ENCODE measurements around the gene NPBWR2. TPM values are rescaled to one million over a fixed set of nuclear protein-coding genes. Genes with fewer than 3 reads are reported as not detected.

The NPBWR2 gene
- total RNA-seq, 4 donors from 2014 or later = not detected

DNA sequence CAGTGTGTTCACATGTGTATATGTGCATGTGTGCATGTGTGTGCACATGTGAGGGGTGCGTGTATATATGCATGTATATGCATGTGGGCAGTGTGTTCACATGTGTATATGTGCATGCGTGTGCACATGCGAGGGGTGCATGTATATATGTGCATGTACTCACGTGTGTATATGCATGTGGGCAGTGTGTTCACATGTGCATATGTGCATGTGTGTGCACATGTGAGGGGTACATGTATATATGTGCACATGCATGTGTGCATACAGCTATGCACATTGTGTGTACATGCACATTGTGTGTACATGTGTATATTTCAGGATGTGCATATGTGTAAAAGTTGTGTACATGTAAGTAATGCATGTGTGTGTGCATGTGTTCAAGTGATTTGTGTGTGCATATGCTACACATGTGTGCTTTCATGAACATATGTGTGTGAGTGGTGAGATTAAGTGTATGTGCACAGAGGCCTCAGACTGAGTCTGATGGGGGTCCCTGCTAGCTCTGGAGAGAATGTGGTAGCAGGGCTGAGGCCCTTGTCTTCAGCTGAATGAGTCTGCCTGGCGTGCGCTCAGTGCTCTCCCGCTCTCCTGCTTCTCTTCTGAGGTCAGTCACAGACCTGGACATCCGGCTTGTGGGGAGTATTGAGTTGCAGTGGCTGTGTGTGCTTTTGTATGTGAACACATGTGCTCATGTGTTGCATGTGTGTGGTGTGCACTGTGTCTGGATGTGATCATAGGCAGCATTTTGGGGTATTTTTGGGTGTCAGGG, 37.0 kb upstream of the NPBWR2 start:
- peak in 1 of 2 donors; percentile 53 for DNase-seq (ENCODE audit: low spot score in 2 of 2)
- WGBS, 2 donors = 82 to 97% methylated on average over 8 of the region's 8 CpGs
- TF ChIP-seq, protein P1, sequence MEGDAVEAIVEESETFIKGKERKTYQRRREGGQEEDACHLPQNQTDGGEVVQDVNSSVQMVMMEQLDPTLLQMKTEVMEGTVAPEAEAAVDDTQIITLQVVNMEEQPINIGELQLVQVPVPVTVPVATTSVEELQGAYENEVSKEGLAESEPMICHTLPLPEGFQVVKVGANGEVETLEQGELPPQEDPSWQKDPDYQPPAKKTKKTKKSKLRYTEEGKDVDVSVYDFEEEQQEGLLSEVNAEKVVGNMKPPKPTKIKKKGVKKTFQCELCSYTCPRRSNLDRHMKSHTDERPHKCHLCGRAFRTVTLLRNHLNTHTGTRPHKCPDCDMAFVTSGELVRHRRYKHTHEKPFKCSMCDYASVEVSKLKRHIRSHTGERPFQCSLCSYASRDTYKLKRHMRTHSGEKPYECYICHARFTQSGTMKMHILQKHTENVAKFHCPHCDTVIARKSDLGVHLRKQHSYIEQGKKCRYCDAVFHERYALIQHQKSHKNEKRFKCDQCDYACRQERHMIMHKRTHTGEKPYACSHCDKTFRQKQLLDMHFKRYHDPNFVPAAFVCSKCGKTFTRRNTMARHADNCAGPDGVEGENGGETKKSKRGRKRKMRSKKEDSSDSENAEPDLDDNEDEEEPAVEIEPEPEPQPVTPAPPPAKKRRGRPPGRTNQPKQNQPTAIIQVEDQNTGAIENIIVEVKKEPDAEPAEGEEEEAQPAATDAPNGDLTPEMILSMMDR (IDR thresholded peaks at IDR 0.05) = no peak
- TF ChIP-seq POLR2A (IDR thresholded peaks at IDR 0.05) = no peak
- H3K4me3 ChIP-seq (ENCODE audit: low read depth, poor library complexity, severe bottlenecking) = no peak overlapping the region
- intact Hi-C loops (cut with DNase I; ENCODE audit: low total_unique reads) = no loop called here

DNA sequence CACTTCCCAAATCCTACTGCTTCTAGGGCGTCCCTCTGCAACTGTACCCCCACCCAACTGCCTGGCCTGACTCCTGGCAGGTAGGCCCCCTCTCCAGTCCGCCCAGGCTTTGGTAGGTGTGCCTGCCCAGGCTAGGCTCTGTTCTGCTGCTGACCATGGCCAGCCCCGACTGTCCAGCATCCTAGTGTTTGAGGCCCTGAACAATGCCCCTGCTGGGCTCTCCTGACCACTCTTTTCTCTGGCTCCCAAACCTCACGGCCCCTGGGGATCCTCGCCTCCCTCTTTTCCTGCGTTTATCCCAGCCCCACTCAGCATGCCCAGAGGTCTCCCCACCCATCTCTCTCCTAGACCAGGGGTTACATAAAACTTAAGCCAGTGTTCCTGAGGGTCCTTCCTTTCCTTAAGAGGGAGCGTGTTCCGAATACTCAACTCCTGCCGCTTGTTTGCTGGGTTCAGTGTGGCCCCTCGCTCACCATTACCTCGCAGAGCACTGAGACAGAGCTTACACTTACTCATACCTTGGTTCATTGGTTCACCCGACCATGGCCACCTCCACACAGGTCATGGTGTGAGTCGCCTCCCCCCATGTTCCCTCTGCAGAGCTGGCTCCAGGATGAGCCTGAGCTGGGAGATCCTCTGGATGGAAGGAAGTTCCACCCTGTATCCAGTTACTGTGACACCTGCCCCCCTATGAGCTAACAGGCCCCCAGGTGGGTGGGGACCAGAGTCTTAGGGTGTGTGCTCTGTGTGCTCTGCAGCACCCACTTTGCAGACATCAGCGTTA, 35.8 kb upstream of the NPBWR2 start:
- WGBS, 2 donors = 73% methylated on average over 14 of the region's 14 CpGs
- intact Hi-C loops (cut with DNase I; ENCODE audit: low total_unique reads) = no loop called here

DNA sequence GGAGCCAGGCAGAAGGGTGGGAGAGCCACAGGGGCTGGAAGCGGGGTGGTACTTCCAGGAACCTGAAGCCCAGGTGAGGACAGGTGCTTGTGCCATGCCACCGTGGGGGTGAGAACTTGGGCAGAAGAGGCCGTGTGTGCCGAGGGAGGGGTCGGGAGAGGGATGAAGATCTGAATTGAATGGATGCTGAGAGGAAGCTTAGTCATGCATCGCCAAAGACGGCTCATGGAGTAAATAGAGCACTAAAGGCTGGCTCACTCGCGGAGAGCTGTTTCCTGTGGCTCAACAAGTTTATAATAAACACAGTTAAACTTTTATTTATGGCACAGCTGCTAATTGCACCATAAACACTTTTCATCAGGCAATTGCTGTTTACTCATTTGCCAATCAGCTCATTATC, 35.2 kb upstream of the NPBWR2 start:
- 23 to 28% methylated on average over 9 of the region's 9 CpGs for WGBS, 2 donors
- DNase-seq (ENCODE audit: low spot score in 2 of 2) = peak in 1 of 2 donors; percentile 50
- intact Hi-C loops (cut with DNase I; ENCODE audit: low total_unique reads) = no loop called here
- H3K4me3 ChIP-seq (ENCODE audit: low read depth, poor library complexity, severe bottlenecking) = no peak overlapping the region
- TF ChIP-seq, protein P1 (IDR thresholded peaks at IDR 0.05) = no peak
- no peak for TF ChIP-seq POLR2A (IDR thresholded peaks at IDR 0.05)

More for the DNA sequence above, 35.8 kb upstream of the NPBWR2 start:
- DNase-seq (ENCODE audit: low spot score in 2 of 2) = peak in 1 of 2 donors; percentile 68
- H3K4me3 ChIP-seq (ENCODE audit: low read depth, poor library complexity, severe bottlenecking) = no peak overlapping the region
- TF ChIP-seq POLR2A (IDR thresholded peaks at IDR 0.05) = no peak
- TF ChIP-seq, protein P1 (IDR thresholded peaks at IDR 0.05) = no peak

DNA sequence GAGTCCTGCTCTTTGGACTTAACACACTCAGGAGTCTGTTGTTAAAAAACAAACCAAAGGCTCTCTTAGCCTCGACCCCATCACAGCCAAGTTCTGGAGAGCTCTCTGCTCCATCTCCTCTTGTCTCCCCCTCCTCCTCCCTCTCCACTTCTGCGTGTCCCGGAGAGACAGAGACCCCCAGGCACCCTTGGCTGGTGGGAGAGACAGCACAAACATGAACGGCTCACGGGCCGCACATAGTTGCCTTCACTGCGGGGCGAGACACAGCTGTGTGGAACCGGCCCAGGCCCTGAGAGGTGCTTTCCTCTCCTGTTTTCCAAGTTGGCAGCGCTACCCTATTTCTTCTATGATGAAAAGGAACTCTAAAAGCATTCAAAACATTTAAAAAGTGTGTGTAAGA, 33.6 kb upstream of the NPBWR2 start:
- WGBS, 2 donors = 51 to 69% methylated on average over 10 of the region's 10 CpGs
- intact Hi-C loops (cut with DNase I; ENCODE audit: low total_unique reads) = no loop called here
- TF ChIP-seq POLR2A (IDR thresholded peaks at IDR 0.05) = no peak
- TF ChIP-seq, protein P1 (IDR thresholded peaks at IDR 0.05) = no peak
- no peak overlapping the region for H3K4me3 ChIP-seq (ENCODE audit: low read depth, poor library complexity, severe bottlenecking)
- peak in 1 of 2 donors; percentile 49 for DNase-seq (ENCODE audit: low spot score in 2 of 2)

DNA sequence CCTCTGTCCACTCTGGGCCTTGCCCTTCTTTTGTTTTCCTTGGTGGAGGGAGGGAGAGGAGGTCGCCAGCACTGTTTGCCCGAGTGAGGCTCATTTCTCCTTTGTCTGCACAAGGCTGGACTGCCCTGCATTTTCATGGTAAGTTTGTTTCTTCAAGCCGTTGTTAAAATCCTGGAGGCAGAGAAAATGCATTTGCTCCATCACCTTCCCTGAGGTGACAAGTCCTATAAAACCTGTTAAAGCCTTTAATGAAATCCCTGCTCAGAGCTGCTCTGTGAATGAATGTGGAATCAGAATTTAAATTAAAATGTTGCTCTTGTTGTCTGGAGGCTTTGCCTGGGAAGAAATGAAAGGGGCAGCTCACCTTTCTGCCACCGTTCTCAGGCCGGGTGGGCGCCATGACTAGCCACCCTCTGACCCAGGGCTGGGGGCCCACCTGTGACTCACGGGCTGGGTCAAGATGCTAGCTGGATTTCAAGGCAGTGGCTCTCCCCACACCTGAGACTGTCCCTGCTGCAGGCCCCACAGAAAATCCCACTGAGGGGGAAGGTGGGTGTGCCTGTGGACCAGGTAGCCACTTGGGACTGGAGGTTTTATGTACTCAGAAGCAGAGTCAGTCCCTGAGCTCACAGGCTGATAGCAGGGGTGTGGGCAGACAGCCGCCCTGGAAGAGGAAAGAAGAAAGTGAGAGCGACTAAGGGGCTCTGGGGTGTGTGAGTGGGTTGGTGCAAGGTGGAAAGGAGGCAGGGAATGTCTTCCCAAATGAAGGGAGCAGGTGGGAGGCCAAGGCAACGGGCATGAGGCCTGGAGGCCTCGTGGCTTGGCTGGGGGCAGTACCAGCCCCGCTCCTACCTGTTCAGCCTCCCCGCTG, 32.9 kb upstream of the NPBWR2 start:
- DNase-seq (ENCODE audit: low spot score in 2 of 2) = peak in 1 of 2 donors; percentile 58
- H3K4me3 ChIP-seq (ENCODE audit: low read depth, poor library complexity, severe bottlenecking) = no peak overlapping the region
- TF ChIP-seq, protein P1 (IDR thresholded peaks at IDR 0.05) = no peak
- no peak for TF ChIP-seq POLR2A (IDR thresholded peaks at IDR 0.05)
- intact Hi-C loops (cut with DNase I; ENCODE audit: low total_unique reads) = no loop called here
- 73 to 77% methylated on average over 13 of the region's 13 CpGs for WGBS, 2 donors

Data from lower leg skin (tissue), 4 donors.